ENCODE results near the gene TRNAU1AP. TPM values are rescaled to one million over a fixed set of nuclear protein-coding genes. Genes with fewer than 3 reads are reported as not detected.
"Not testable (repeated sequence)": the region's sequence is repeated elsewhere in the genome, so short reads cannot be mapped to it uniquely, and the experiment has no call there.

TRNAU1AP gene
- total RNA-seq, 1 donor from 2014 or later = 39.8 TPM

GRCh38 chr1:28517649-28517999, 35.3 kb upstream of the TRNAU1AP start:
- no peak for TF ChIP-seq CTCF (IDR thresholded peaks at IDR 0.05; ENCODE audit: partially characterized antibody, unreplicated experiment)
- no peak for DNase-seq
- peak overlapping the region; percentile 71 for H3K4me3 Mint-ChIP-seq (ENCODE audit: unreplicated experiment)
- H3K4me1 Mint-ChIP-seq (ENCODE audit: low read depth, unreplicated experiment) = peaks cover 6% of the 10 kb centered on the region
- H3K9me3 Mint-ChIP-seq (ENCODE audit: unreplicated experiment) = peaks cover 6% of the 10 kb centered on the region
- H3K27me3 Mint-ChIP-seq (ENCODE audit: unreplicated experiment) = peaks cover 11% of the 10 kb centered on the region
- H3K27ac Mint-ChIP-seq (ENCODE audit: unreplicated experiment) = peak overlapping the region; percentile 46
- no peaks in the 10 kb centered on the region for H3K36me3 Mint-ChIP-seq (ENCODE audit: unreplicated experiment)

GRCh38 chr1:28518000-28518744, 34.7 kb upstream of the TRNAU1AP start:
- DNase-seq = peak; percentile 94
- TF ChIP-seq CTCF (IDR thresholded peaks at IDR 0.05; ENCODE audit: partially characterized antibody, unreplicated experiment) = peak; percentile 100
- Mint-ChIP-seq H3K4me1 (ENCODE audit: low read depth, unreplicated experiment) (peaks cover 6% of the 10 kb centered on the region), H3K27ac (ENCODE audit: unreplicated experiment) (no peak overlapping the region), H3K36me3 (ENCODE audit: unreplicated experiment) (no peaks in the 10 kb centered on the region), H3K27me3 (ENCODE audit: unreplicated experiment) (peaks cover 11% of the 10 kb centered on the region), H3K9me3 (ENCODE audit: unreplicated experiment) (peaks cover 6% of the 10 kb centered on the region), H3K4me3 (ENCODE audit: unreplicated experiment) (peak overlapping the region; percentile 90)

GRCh38 chr1:28518745-28519341, 34.0 kb upstream of the TRNAU1AP start:
- Mint-ChIP-seq H3K27ac (ENCODE audit: unreplicated experiment) (peak overlapping the region; percentile 14), H3K27me3 (ENCODE audit: unreplicated experiment) (peaks cover 11% of the 10 kb centered on the region), H3K4me3 (ENCODE audit: unreplicated experiment) (peak overlapping the region; percentile 90), H3K36me3 (ENCODE audit: unreplicated experiment) (no peaks in the 10 kb centered on the region), H3K9me3 (ENCODE audit: unreplicated experiment) (peaks cover 6% of the 10 kb centered on the region), H3K4me1 (ENCODE audit: low read depth, unreplicated experiment) (peaks cover 6% of the 10 kb centered on the region)
- no peak for TF ChIP-seq CTCF (IDR thresholded peaks at IDR 0.05; ENCODE audit: partially characterized antibody, unreplicated experiment)
- no peak for DNase-seq

GRCh38 chr1:28519946-28520725, 32.7 kb upstream of the TRNAU1AP start:
- H3K27ac Mint-ChIP-seq (ENCODE audit: unreplicated experiment) = no peak overlapping the region
- peak overlapping the region; percentile 15 for H3K4me3 Mint-ChIP-seq (ENCODE audit: unreplicated experiment)
- DNase-seq = no peak
- peaks cover 6% of the 10 kb centered on the region for H3K4me1 Mint-ChIP-seq (ENCODE audit: low read depth, unreplicated experiment)
- no peak for TF ChIP-seq CTCF (IDR thresholded peaks at IDR 0.05; ENCODE audit: partially characterized antibody, unreplicated experiment)
- peaks cover 11% of the 10 kb centered on the region for H3K27me3 Mint-ChIP-seq (ENCODE audit: unreplicated experiment)
- H3K36me3 Mint-ChIP-seq (ENCODE audit: unreplicated experiment) = no peaks in the 10 kb centered on the region
- peaks cover 6% of the 10 kb centered on the region for H3K9me3 Mint-ChIP-seq (ENCODE audit: unreplicated experiment)

- H3K36me3 Mint-ChIP-seq (ENCODE audit: unreplicated experiment); H3K9me3 Mint-ChIP-seq (ENCODE audit: unreplicated experiment); H3K27ac Mint-ChIP-seq (ENCODE audit: unreplicated experiment); DNase-seq; H3K4me3 Mint-ChIP-seq (ENCODE audit: unreplicated experiment); H3K4me1 Mint-ChIP-seq (ENCODE audit: low read depth, unreplicated experiment): not testable (repeated sequence)
- peaks cover 11% of the 10 kb centered on the region for H3K27me3 Mint-ChIP-seq (ENCODE audit: unreplicated experiment)
Observed at GRCh38 chr1:28520796-28521195, 32.1 kb upstream of the TRNAU1AP start.

All from glutamatergic neuron (in vitro differentiated cells).